Pancreas (tissue), 10 donors: ENCODE measurements around the gene DNM2. TPM values are rescaled to one million over a fixed set of nuclear protein-coding genes. Genes with fewer than 3 reads are reported as not detected.

ENCODE experiments used
- ATAC-seq, 4 donors: fragments of 200-7000 bp; cut with Tn5 transposase; one replicate each; pipeline versions ENCODE4 v1.8.0 to v1.9.1; 2020; ENCODE audit warnings: mild to moderate bottlenecking in 4 of 4, moderate library complexity in 4 of 4
- DNase-seq, 6 donors: peaks; one replicate each; pipeline ENCODE4 v3.0.0-alpha.2; 2020
- FAIRE-seq: peaks from 2 replicates; lab custom pipeline; 2012; peaks lifted over from hg19 to GRCh38; lab: Jason Lieb, UNC
- H3K27ac ChIP-seq, 4 donors: fragments of 200-600 bp; sonication (generic); 1 replicate in 3 of 4; 2 replicates in 1 of 4; pipeline versions ENCODE4 v1.5.0 to v1.8.0; 2020
- H3K27me3 ChIP-seq, 4 donors: fragments of 200-600 bp; one replicate each; pipeline ENCODE4 v1.8.0; 2021
- H3K36me3 ChIP-seq, 3 donors: fragments of 200-600 bp; sonication (generic) in 1 of 3; one replicate each; pipeline versions ENCODE4 v1.5.0 to v1.8.0; 2020 to 2021
- H3K4me1 ChIP-seq, 3 donors: fragments of 200-600 bp; one replicate each; pipeline ENCODE4 v1.8.0; 2021
- H3K4me3 ChIP-seq, 4 donors: fragments of 200-600 bp; sonication (generic) in 2 of 4; one replicate each; pipeline versions ENCODE4 v1.5.0 to v1.8.0; 2020 to 2021
- H3K9me3 ChIP-seq, 4 donors: fragments of 200-600 bp; one replicate each; pipeline ENCODE4 v1.8.0; 2021
- WGBS, 2 donors: extraction: QIAGEN DNeasy Blood & Tissue Kit; methylation state at CpG; one replicate each; pipeline ENCODE4 v1.1.7; 2013; 5-methylcytosine and 5-hydroxymethylcytosine counted together
- intact Hi-C, 3 donors: fragments of 100-400 bp; cut with DNase I; formaldehyde crosslinking; loops; one replicate each; pipeline versions ENCODE4 v1.11.1 to v1.14.2; 2022
- polyA plus RNA-seq, 2 donors: library from polyadenylated mRNA; stranded (reverse); fragments of 200-250 nt; gene quantifications; one replicate each; pipeline ENCODE4 v1.2.3, GENCODE V29; 2013
- total RNA-seq, 6 donors: library from RNA; stranded (reverse); fragmentation: NEBNext Ultra II Directional in 4 of 6; extraction: Animal tissue kit (Norgen Biotek cat#: 25700) in 4 of 6; gene quantifications; one replicate each; pipeline versions ENCODE4 v1.2.1 to v1.2.4, GENCODE V29; 2021 to 2023
- TF ChIP-seq, protein P1 (sequence below), 4 donors: fragments of 200-600 bp; sonication (generic) in 3 of 4; IDR thresholded peaks; one replicate each; pipeline versions ENCODE4 v1.5.0 to v1.8.0; 2021; ENCODE audit warnings: antibody characterized with exemption in 4 of 4
- donor health status: healthy with polysubstance abuse.
- donor health status: DM: no; HTN: no; CAD: no; lungs with moderate emphysema.
- donor health status: DM: no; HTN: no; CAD: no.
- donor health status: control.
- donor health status: control.
- donor health status: Bipolar disorder and iron deficiency.
- donor health status: DM: yes; HTN: yes; CAD: no.
- donor health status: DM: no; HTN: no; CAD: no.
- donor health status: DM: no; HTN: no; CAD: no.
- donor health status: DM: yes; HTN: yes; CAD: no.

DNM2 gene
- total and polyA plus RNA-seq, 8 donors: 52.5 to 115 (median 88.6) TPM

DNA sequence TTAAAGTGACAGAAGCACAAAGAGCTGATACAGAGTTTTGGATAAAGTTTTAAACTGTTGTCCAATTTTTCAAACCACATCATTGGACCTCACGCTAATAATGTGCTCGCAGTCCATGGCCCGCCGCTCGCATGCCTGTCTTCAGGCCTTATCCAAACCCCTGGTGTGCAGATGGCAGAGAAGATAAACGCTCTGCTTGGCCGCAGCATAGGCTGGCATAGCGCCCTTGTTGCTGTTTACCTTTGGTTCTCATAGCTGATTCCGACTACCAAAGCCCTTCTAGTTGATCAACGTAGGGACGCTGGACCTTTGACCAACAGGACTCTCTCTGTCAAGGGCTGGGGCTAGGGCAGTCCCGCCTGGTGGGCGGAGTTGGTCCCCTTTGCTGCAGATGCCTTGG, 40.1 kb upstream of the DNM2 start:
- WGBS, 2 donors: 37 to 45% methylated on average over 13 of the region's 13 CpGs
- DNase-seq: no peak
- Histone ChIP-seq H3K4me3 (no peak overlapping the region), H3K36me3 (peaks cover 5 to 75% (median 58%) of the 10 kb centered on the region in 3 donors), H3K27me3 (no peaks in the 10 kb centered on the region), H3K27ac (no peak overlapping the region), H3K4me1 (peaks cover 0 to 5% (median 0%) of the 10 kb centered on the region in 3 donors), H3K9me3 (no peaks in the 10 kb centered on the region)
- peak; percentile 27 to 69 (median 46) for ATAC-seq
- TF ChIP-seq, protein P1, sequence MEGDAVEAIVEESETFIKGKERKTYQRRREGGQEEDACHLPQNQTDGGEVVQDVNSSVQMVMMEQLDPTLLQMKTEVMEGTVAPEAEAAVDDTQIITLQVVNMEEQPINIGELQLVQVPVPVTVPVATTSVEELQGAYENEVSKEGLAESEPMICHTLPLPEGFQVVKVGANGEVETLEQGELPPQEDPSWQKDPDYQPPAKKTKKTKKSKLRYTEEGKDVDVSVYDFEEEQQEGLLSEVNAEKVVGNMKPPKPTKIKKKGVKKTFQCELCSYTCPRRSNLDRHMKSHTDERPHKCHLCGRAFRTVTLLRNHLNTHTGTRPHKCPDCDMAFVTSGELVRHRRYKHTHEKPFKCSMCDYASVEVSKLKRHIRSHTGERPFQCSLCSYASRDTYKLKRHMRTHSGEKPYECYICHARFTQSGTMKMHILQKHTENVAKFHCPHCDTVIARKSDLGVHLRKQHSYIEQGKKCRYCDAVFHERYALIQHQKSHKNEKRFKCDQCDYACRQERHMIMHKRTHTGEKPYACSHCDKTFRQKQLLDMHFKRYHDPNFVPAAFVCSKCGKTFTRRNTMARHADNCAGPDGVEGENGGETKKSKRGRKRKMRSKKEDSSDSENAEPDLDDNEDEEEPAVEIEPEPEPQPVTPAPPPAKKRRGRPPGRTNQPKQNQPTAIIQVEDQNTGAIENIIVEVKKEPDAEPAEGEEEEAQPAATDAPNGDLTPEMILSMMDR (IDR thresholded peaks at IDR 0.05): no peak
- no peak for FAIRE-seq
- intact Hi-C loops: no loop called here

- no peaks in the 10 kb centered on the region for H3K9me3 ChIP-seq
- H3K27me3 ChIP-seq: no peaks in the 10 kb centered on the region
- H3K27ac ChIP-seq: no peak overlapping the region
- ATAC-seq (no peak), FAIRE-seq (no peak), DNase-seq (no peak)
- 88 to 92% methylated on average over 12 of the region's 12 CpGs for WGBS, 2 donors
- H3K4me1 ChIP-seq: peaks cover 0 to 5% (median 0%) of the 10 kb centered on the region in 3 donors
- intact Hi-C loops: no loop called here
- TF ChIP-seq, protein P1 (IDR thresholded peaks at IDR 0.05): no peak
- no peak overlapping the region for H3K4me3 ChIP-seq
- H3K36me3 ChIP-seq: peaks cover 8 to 76% (median 66%) of the 10 kb centered on the region in 3 donors
These were observed 39.1 kb upstream of the DNM2 start for GRCh38 chr19:10678813-10679212.

- Histone ChIP-seq H3K4me3 (no peak overlapping the region), H3K27me3 (no peaks in the 10 kb centered on the region), H3K27ac (no peak overlapping the region), H3K9me3 (no peaks in the 10 kb centered on the region), H3K4me1 (peaks cover 0 to 5% (median 0%) of the 10 kb centered on the region in 3 donors), H3K36me3 (peaks cover 8 to 86% (median 66%) of the 10 kb centered on the region in 3 donors)
- peak in 1 of 6 donors; percentile 66 for DNase-seq
- WGBS, 2 donors: 94% methylated on average over 18 of the region's 18 CpGs
- intact Hi-C loops: no loop called here
- TF ChIP-seq, protein P1 (IDR thresholded peaks at IDR 0.05): no peak
- ATAC-seq: no peak
- no peak for FAIRE-seq
These were observed 38.1 kb upstream of the DNM2 start for GRCh38 chr19:10679743-10680142.

DNA sequence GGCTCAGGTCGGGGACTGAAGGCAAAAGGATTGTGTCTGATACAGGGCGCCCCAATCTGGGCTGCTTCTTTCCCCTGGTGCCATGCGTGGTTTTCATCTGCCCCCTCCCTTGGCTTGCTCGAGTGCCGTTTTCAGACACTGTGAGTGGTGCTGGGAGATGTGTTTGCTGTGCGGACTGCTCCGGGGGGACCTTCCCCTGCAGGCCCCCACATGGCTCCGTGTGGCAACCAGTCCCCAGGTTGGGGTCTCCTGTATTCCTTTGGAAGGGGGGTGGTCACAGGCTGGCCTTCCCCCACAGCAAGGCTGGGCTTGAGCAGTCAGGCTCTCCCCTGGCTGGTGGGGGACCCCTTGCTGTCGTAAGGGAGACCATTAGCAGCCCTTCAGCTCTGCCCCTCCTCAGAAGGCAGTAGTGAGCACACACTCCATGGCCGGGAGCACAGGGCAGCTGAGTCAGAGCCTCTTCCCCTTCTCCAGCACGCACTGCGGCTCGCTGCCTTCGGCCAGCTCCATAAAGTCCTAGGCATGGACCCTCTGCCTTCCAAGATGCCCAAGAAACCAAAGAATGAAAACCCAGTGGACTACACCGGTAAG, 37.2 kb upstream of the DNM2 start:
- DNase-seq: no peak
- WGBS, 2 donors: 91 to 94% methylated on average over 15 of the region's 15 CpGs
- no peak for ATAC-seq
- Histone ChIP-seq H3K4me3 (no peak overlapping the region), H3K36me3 (peaks cover 8 to 89% (median 69%) of the 10 kb centered on the region in 3 donors), H3K27me3 (no peaks in the 10 kb centered on the region), H3K9me3 (no peaks in the 10 kb centered on the region), H3K4me1 (peaks cover 0 to 5% (median 0%) of the 10 kb centered on the region in 3 donors), H3K27ac (no peak overlapping the region)
- TF ChIP-seq, protein P1 (IDR thresholded peaks at IDR 0.05): no peak
- intact Hi-C loops: no loop called here
- no peak for FAIRE-seq

DNA sequence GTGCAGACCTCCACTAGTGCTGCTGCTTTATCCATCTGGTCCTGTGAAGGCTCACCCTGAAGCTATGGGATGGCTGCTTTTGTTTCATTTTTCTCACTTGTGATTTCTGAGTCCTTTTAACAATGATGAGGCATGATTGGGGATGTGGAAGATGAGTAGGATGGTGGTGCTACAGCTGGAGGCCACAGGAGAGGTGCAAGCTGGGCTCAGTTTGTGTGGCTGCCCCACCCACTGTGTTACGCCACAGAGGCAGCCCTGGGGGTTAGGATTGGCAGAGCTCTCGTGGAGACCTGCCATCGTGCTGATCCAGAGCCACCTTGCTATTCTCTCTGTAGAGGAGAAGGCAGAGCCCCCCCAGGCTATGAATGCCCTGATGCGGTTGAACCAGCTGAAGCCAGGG, 36.2 kb upstream of the DNM2 start:
- intact Hi-C loops: no loop called here
- Histone ChIP-seq H3K27me3 (no peaks in the 10 kb centered on the region), H3K36me3 (peaks cover 8 to 89% (median 69%) of the 10 kb centered on the region in 3 donors)

More for the DNA sequence above, 36.2 kb upstream of the DNM2 start:
- ATAC-seq: no peak
- FAIRE-seq: no peak
- DNase-seq: no peak
- 92 to 94% methylated on average over 4 of the region's 4 CpGs for WGBS, 2 donors
- Histone ChIP-seq H3K9me3 (no peaks in the 10 kb centered on the region), H3K27ac (no peak overlapping the region), H3K4me3 (no peak overlapping the region), H3K4me1 (peaks cover 0 to 5% (median 0%) of the 10 kb centered on the region in 3 donors)
- TF ChIP-seq, protein P1 (IDR thresholded peaks at IDR 0.05): no peak
